Stomach (tissue), 9 donors: ENCODE data around the gene DUOXA1. TPM values are rescaled to one million over a fixed set of nuclear protein-coding genes. Genes with fewer than 3 reads are reported as not detected.
A peak's percentile ranks its signal among the peaks of the same experiment; 100 is the strongest.

Experiments
- DNase-seq, 2 donors: peaks; one replicate each; pipeline versions ENCODE4 v3.0.0 to v3.0.0-alpha.2; 2013 to 2019
- H3K27ac ChIP-seq, 5 donors: fragments of 200-600 bp in 4 of 5; sonication (generic) in 4 of 5; one replicate each; pipeline ENCODE4 v1.5.1; 2013 to 2019; ENCODE audit warnings: mild to moderate bottlenecking in 1 of 5, moderate library complexity in 1 of 5
- H3K27me3 ChIP-seq, 3 donors: fragments of 200-600 bp; sonication (generic); one replicate each; pipeline ENCODE4 v1.5.1; 2017 to 2019; ENCODE audit warnings: mixed run types in 1 of 3
- H3K36me3 ChIP-seq, 4 donors: fragments of 200-600 bp; sonication (generic); 1 replicate in 3 of 4; 2 replicates in 1 of 4; pipeline ENCODE4 v1.5.1; 2016 to 2019
- H3K4me1 ChIP-seq, 4 donors: fragments of 200-600 bp; sonication (generic); one replicate each; pipeline ENCODE4 v1.5.1; 2016 to 2019
- H3K4me3 ChIP-seq, 4 donors: fragments of 200-600 bp; sonication (generic) in 3 of 4; one replicate each; pipeline ENCODE4 v1.5.1; 2016 to 2019; ENCODE audit warnings: mild to moderate bottlenecking in 1 of 4
- H3K9me3 ChIP-seq, 4 donors: fragments of 200-600 bp; sonication (generic); one replicate each; pipeline ENCODE4 v1.5.1; 2016 to 2019
- EP300 ChIP-seq: sonication (generic); formaldehyde crosslinking; IDR thresholded peaks from one replicate; pipeline ENCODE4 v1.6.1; 2017; ENCODE audit warnings: antibody characterized with exemption
- POLR2A ChIP-seq, 4 donors: fragments of 450-650 bp; IDR thresholded peaks; one replicate each; pipeline ENCODE4 v1.6.1; 2016; ENCODE audit warnings: antibody characterized with exemption in 4 of 4, control low read depth in 2 of 4, mild to moderate bottlenecking in 1 of 4, moderate library complexity in 1 of 4
- POLR2AphosphoS5 ChIP-seq, 3 donors: sonication (generic); formaldehyde crosslinking; IDR thresholded peaks; one replicate each; pipeline ENCODE4 v1.6.1; 2016; ENCODE audit warnings: antibody characterized with exemption in 3 of 3
- WGBS, 5 donors: extraction: QIAGEN DNeasy Blood & Tissue Kit in 3 of 5; methylation state at CpG; one replicate each; pipeline versions ENCODE4 v1.1.5 to v1.1.7; 2013 to 2018; 5-methylcytosine and 5-hydroxymethylcytosine counted together
- intact Hi-C: fragments of 100-400 bp; cut with DNase I; formaldehyde crosslinking; loops from one replicate; pipeline ENCODE4 v1.15.1; 2023; ENCODE audit warnings: low total_unique reads
- polyA plus RNA-seq, 3 donors: library from polyadenylated mRNA; stranded (reverse); fragments of 200-250 nt; gene quantifications; one replicate each; pipeline ENCODE4 v1.2.3, GENCODE V29; 2013
- total RNA-seq, 5 donors: library from RNA; depleted of rRNA; stranded (reverse); fragments of >200 nt; gene quantifications; one replicate each; pipeline versions ENCODE4 v1.1.0 to v1.2.3, GENCODE V29; 2014 to 2016
- TF ChIP-seq, protein P1 (sequence below), 7 experiments: fragments of 450-650 bp in 4 of 7; fragments of 200-600 bp in 3 of 7; sonication (generic) in 3 of 7; IDR thresholded peaks; one replicate each; pipeline ENCODE4 v1.5.1; 2016 to 2019; ENCODE audit warnings: antibody characterized with exemption in 7 of 7, control low read depth in 2 of 7, mild to moderate bottlenecking in 1 of 7
- donor health status: healthy with polysubstance abuse.
- donor health status: Bipolar disorder and iron deficiency.
- donor health status: healthy.

Gene DUOXA1
- total and polyA plus RNA-seq, 8 donors: 2.4 to 96.7 (median 26.4) TPM; not detected in 1

DNA sequence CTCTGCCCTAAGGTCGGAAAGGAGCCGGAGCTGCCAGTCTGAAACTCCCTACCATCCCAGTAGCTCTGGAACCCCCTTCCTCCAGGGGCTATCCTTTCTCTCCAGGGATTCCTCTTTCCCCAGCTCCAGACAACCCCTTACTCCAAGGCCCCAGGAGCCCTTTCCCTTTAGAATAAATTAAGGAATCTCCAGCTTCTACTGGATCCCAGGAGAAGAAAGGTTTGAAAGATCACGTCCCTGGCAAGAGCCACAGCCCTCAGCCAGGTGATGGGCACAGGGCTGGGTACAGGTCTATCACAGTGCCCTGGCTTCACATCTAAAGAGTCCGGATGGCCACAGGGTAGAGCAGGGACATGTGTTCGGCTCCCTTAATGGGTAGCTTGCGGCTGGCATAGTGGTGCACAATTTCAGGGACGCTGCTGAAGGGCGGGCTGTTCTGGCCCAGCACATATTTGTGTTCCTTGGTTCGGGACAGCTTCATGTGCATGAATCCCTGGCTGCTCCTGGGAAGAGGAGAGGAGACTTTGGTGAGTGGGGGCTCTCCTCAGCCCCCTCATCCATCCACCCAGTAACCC is 38.0 kb upstream of the DUOXA1 start:
- Histone ChIP-seq H3K9me3 (no peaks in the 10 kb centered on the region), H3K36me3 (peaks cover 0 to 14% (median 5%) of the 10 kb centered on the region in 4 donors), H3K27me3 (no peaks in the 10 kb centered on the region), H3K4me3 (peak overlapping the region; percentile 59 to 69 (median 60)), H3K27ac (peak overlapping the region; percentile 89 to 98 (median 92)), H3K4me1 (peaks cover 19 to 52% (median 29%) of the 10 kb centered on the region in 4 donors)
- TF ChIP-seq POLR2A (IDR thresholded peaks at IDR 0.05) (no peak), EP300 (no peak), POLR2AphosphoS5 (IDR thresholded peaks at IDR 0.05) (no peak)
- TF ChIP-seq, protein P1, sequence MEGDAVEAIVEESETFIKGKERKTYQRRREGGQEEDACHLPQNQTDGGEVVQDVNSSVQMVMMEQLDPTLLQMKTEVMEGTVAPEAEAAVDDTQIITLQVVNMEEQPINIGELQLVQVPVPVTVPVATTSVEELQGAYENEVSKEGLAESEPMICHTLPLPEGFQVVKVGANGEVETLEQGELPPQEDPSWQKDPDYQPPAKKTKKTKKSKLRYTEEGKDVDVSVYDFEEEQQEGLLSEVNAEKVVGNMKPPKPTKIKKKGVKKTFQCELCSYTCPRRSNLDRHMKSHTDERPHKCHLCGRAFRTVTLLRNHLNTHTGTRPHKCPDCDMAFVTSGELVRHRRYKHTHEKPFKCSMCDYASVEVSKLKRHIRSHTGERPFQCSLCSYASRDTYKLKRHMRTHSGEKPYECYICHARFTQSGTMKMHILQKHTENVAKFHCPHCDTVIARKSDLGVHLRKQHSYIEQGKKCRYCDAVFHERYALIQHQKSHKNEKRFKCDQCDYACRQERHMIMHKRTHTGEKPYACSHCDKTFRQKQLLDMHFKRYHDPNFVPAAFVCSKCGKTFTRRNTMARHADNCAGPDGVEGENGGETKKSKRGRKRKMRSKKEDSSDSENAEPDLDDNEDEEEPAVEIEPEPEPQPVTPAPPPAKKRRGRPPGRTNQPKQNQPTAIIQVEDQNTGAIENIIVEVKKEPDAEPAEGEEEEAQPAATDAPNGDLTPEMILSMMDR (IDR thresholded peaks at IDR 0.05): no peak
- intact Hi-C loops: no loop called here
- 53 to 70% (median 66%) methylated on average over 8 to 9 of the region's 9 CpGs for WGBS, 5 donors
- DNase-seq: no peak

DNA sequence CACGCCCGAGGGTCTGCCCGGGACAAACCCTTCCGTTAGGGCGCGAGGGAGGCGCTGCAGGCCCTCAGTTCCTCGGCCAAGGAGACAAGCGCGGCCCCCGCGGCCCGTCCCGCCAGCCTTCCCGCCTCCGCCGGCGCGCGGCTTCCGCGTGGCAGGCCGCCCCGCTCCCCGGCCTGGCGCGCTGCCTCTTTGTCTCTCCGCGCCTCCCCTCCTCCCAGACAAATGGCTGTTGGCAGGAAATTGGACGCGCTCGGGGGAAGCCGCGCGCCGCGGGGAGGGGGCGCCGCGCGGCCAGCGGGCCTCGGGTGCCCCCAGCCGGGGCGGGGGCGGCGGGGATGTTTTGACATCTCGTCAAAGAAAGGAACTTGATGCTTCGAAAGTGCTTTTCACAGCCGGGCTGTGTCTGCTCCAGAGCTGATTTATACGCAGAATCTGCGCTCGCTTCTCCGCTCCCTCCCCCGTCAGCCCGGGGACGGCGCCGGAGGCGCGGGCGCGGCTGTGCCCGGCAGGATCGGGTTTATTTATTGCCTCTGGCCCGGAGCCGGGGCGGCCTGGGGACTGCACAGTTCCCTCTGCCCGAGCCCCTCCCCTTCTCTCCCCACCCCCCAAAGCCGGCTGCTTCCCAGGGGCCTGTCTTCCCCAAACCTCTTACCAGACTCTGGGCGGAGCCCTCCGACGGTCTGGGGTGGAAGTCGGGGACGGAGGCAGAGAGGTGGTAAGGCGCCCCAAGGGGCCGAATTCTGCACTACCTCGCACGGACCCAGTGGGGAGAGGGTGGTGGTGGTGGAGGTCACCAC is 37.4 kb upstream of the DUOXA1 start:
- peak; percentile 83 to 94 for DNase-seq
- Histone ChIP-seq H3K4me3 (peak overlapping the region; percentile 59 to 69 (median 60)), H3K9me3 (no peaks in the 10 kb centered on the region), H3K4me1 (peaks cover 22 to 55% (median 36%) of the 10 kb centered on the region in 4 donors), H3K36me3 (peaks cover 0 to 8% (median 3%) of the 10 kb centered on the region in 4 donors), H3K27ac (peak overlapping the region; percentile 89 to 98 (median 92)), H3K27me3 (no peaks in the 10 kb centered on the region)
- intact Hi-C loops: no loop called here
- WGBS, 5 donors: 0 to 1% (median 1%) methylated on average over 31 to 78 of the region's 79 CpGs
- no peak for TF ChIP-seq POLR2A (IDR thresholded peaks at IDR 0.05)
- TF ChIP-seq, protein P1 (IDR thresholded peaks at IDR 0.05): peak in 5 of 7 experiments; percentile 48 to 74 (median 59)
- peak in 2 of 3 donors; percentile 61 to 67 for TF ChIP-seq POLR2AphosphoS5 (IDR thresholded peaks at IDR 0.05)
- TF ChIP-seq EP300: no peak

DNA sequence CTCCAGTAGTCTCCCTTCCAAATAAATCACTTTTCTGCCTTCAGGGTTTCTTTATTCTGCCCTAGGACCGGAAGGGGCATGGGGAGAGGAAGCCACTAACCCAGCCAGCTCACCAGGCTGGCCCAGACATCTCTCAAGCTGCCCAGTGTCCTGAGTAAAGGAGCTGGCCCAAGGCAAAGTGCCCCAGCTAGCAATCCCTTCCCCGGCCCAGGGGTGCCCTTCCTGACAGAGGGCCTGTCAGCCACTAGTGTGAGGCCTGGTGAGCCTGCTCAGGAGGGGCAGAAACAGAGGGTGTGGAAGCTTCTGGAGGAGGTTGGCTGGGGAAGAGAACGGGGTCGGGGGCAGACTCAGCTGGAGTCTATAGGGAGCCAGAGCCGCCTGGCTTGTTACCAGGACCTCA is 35.9 kb upstream of the DUOXA1 start:
- peak overlapping the region; percentile 12 to 98 (median 92) for H3K27ac ChIP-seq
- no peak overlapping the region for H3K4me3 ChIP-seq
- peaks cover 0 to 12% (median 2%) of the 10 kb centered on the region in 4 donors for H3K36me3 ChIP-seq
- peaks cover 22 to 55% (median 40%) of the 10 kb centered on the region in 4 donors for H3K4me1 ChIP-seq
- no peaks in the 10 kb centered on the region for H3K27me3 ChIP-seq
- 61 to 74% (median 66%) methylated on average over 4 to 5 of the region's 5 CpGs for WGBS, 5 donors
- no peak for DNase-seq
- no peaks in the 10 kb centered on the region for H3K9me3 ChIP-seq
- intact Hi-C loops: no loop called here
- TF ChIP-seq, protein P1 (IDR thresholded peaks at IDR 0.05): no peak
- TF ChIP-seq EP300: no peak
- TF ChIP-seq POLR2A (IDR thresholded peaks at IDR 0.05): no peak
- TF ChIP-seq POLR2AphosphoS5 (IDR thresholded peaks at IDR 0.05): no peak

DNA sequence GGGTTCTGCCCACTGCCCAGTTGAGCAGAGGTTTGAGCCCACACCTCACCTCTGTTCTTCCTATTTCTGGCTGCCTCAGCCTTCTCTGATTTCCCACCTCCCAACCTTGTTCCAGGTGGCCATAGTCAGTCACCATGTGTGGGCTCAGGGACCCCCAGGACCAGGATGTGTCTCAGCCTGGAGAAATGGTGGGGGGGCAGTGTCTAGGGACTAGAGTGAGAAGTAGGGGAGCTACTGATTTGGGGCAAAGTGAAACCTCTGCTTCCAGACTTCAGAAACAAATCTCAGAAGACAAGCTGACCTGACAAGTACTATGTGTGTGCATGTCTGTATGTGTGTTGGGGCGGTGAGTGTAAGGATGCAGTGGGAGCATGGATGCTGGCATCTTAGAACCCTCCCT is 35.2 kb upstream of the DUOXA1 start:
- no peak for DNase-seq
- H3K4me3 ChIP-seq: no peak overlapping the region
- H3K27me3 ChIP-seq: no peaks in the 10 kb centered on the region
- H3K27ac ChIP-seq: peak overlapping the region in 2 of 5 donors; percentile 97 to 98
- H3K9me3 ChIP-seq: no peaks in the 10 kb centered on the region
- 82 to 100% (median 92%) methylated on average over 1 of the region's 1 CpG for WGBS, 5 donors
- peaks cover 0 to 18% (median 2%) of the 10 kb centered on the region in 4 donors for H3K36me3 ChIP-seq
- peaks cover 22 to 55% (median 40%) of the 10 kb centered on the region in 4 donors for H3K4me1 ChIP-seq
- no peak for TF ChIP-seq POLR2A (IDR thresholded peaks at IDR 0.05)
- no peak for TF ChIP-seq POLR2AphosphoS5 (IDR thresholded peaks at IDR 0.05)
- TF ChIP-seq, protein P1 (IDR thresholded peaks at IDR 0.05): no peak
- TF ChIP-seq EP300: no peak
- intact Hi-C loops: no loop called here
